HEK293 (cell line): ENCODE data around the gene ZFYVE28.

Source experiments
- CTCF ChIP-seq: fragments of 450-650 bp; formaldehyde crosslinking; IDR thresholded peaks from 2 replicates; pipeline ENCODE4 v1.5.1; 2016; ENCODE audit warnings: missing biosample characterization, missing genetic modification characterization
- ZNF26 ChIP-seq: fragments of 450-650 bp; formaldehyde crosslinking; IDR thresholded peaks from 2 replicates; pipeline ENCODE4 v1.5.1; 2016; ENCODE audit warnings: missing biosample characterization, missing genetic modification characterization
- ZNF404 ChIP-seq: fragments of 450-650 bp; formaldehyde crosslinking; IDR thresholded peaks from 2 replicates; pipeline ENCODE4 v1.5.1; 2017; ENCODE audit warnings: missing biosample characterization, missing genetic modification characterization
- ZNF521 ChIP-seq: fragments of 450-650 bp; formaldehyde crosslinking; IDR thresholded peaks from 2 replicates; pipeline ENCODE4 v1.5.1; 2017; ENCODE audit warnings: missing biosample characterization, mild to moderate bottlenecking, missing genetic modification characterization
- ZNF530 ChIP-seq: fragments of 450-650 bp; formaldehyde crosslinking; IDR thresholded peaks from 2 replicates; pipeline ENCODE4 v1.5.1; 2016; ENCODE audit warnings: low read depth, missing biosample characterization, missing genetic modification characterization
- ZNF629 ChIP-seq: fragments of 450-650 bp; formaldehyde crosslinking; IDR thresholded peaks from 2 replicates; pipeline ENCODE4 v1.5.1; 2017; ENCODE audit warnings: missing biosample characterization, missing genetic modification characterization
- ZNF701 ChIP-seq: fragments of 450-650 bp; formaldehyde crosslinking; IDR thresholded peaks from 2 replicates; pipeline ENCODE4 v1.5.1; 2016; ENCODE audit warnings: missing biosample characterization, missing genetic modification characterization
- ZNF830 ChIP-seq: fragments of 450-650 bp; IDR thresholded peaks from 2 replicates; pipeline ENCODE4 v1.5.0; 2018; ENCODE audit warnings: missing biosample characterization, missing genetic modification characterization, low read depth, mild to moderate bottlenecking, moderate library complexity
- ZSCAN30 ChIP-seq: fragments of 450-650 bp; IDR thresholded peaks from 2 replicates; pipeline ENCODE4 v1.5.1; 2018; ENCODE audit warnings: missing biosample characterization, mild to moderate bottlenecking, missing genetic modification characterization, moderate library complexity

- no peak for TF ChIP-seq CTCF
- no peak for TF ChIP-seq ZNF701
- TF ChIP-seq ZNF26 (tag by site-specific recombination): no peak
- no peak for TF ChIP-seq ZNF629 (tag by site-specific recombination)
- TF ChIP-seq ZNF530 (tag by site-specific recombination): no peak
- no peak for TF ChIP-seq ZNF830
- TF ChIP-seq ZNF521 (tag by site-specific recombination): no peak
- TF ChIP-seq ZNF404: no peak
- no peak for TF ChIP-seq ZSCAN30 (tag by site-specific recombination)
These were observed 30.6 kb downstream of the ZFYVE28 start for GRCh38 chr4:2387829-2388228.
